Cardiac muscle cell (in vitro differentiated cells and primary cell): Measurements from ENCODE around the gene GJD4. TPM values are rescaled to one million over a fixed set of nuclear protein-coding genes. Genes with fewer than 3 reads are reported as not detected.

ENCODE experiments used
- DNase-seq, 2 donors: peaks; one replicate each; pipeline versions ENCODE4 v3.0.0 to v3.0.0-alpha.2; 2010 to 2017; ENCODE audit warnings: low read depth in 1 of 2, low spot score in 1 of 2
- H3K27ac ChIP-seq: fragments of 200-600 bp; sonication (generic); 2 replicates; pipeline ENCODE4 v1.5.1; 2016
- H3K27me3 ChIP-seq: fragments of 200-600 bp; sonication (generic); 2 replicates; pipeline ENCODE4 v1.6.0; 2016; ENCODE audit warnings: control low read depth
- H3K36me3 ChIP-seq: fragments of 200-600 bp; sonication (generic); 2 replicates; pipeline ENCODE4 v1.5.1; 2016; ENCODE audit warnings: control low read depth
- H3K4me1 ChIP-seq: fragments of 200-600 bp; sonication (generic); 2 replicates; pipeline ENCODE4 v1.8.1; 2017; ENCODE audit warnings: low read depth, mild to moderate bottlenecking, mixed run types
- H3K4me3 ChIP-seq: fragments of 200-600 bp; sonication (generic); 2 replicates; pipeline ENCODE4 v1.5.1; 2016; ENCODE audit warnings: mild to moderate bottlenecking
- H3K9me3 ChIP-seq: fragments of 200-600 bp; sonication (generic); 2 replicates; pipeline ENCODE4 v1.5.1; 2017; ENCODE audit warnings: low read depth, mild to moderate bottlenecking, control low read depth
- CTCF ChIP-seq: IDR thresholded peaks from 2 replicates; pipeline ENCODE4 v1.5.1; 2012; ENCODE audit warnings: low read depth, mild to moderate bottlenecking, low read length
- polyA plus RNA-seq: library from polyadenylated mRNA; unstranded; fragments of >200 nt; fragmentation: Nextera tagmentation; extraction: Ambion mirVana; gene quantifications from 2 replicates; pipeline ENCODE4 v1.2.1, GENCODE V29; 2016
- total RNA-seq: library from RNA; depleted of rRNA; stranded (reverse); fragments of >200 nt; gene quantifications from 2 replicates; pipeline ENCODE4 v1.2.3, GENCODE V29; 2016

Gene GJD4
- total and polyA plus RNA-seq, 2 experiments from 2014 or later, result 0.24 TPM; not detected in 1

- peak; percentile 75 to 81 for DNase-seq
- no peaks in the 10 kb centered on the region for H3K36me3 ChIP-seq
- no peak overlapping the region for H3K4me3 ChIP-seq
- H3K27me3 ChIP-seq, result no peaks in the 10 kb centered on the region
- no peak overlapping the region for H3K27ac ChIP-seq
- TF ChIP-seq CTCF, result peak; percentile 90
- no peaks in the 10 kb centered on the region for H3K9me3 ChIP-seq
- peaks cover 28% of the 10 kb centered on the region for H3K4me1 ChIP-seq
Measured at GRCh38 chr10:35635576-35635975, 30.4 kb downstream of the GJD4 start.

- Histone ChIP-seq H3K36me3 (no peaks in the 10 kb centered on the region), H3K27me3 (no peaks in the 10 kb centered on the region), H3K27ac (no peak overlapping the region), H3K9me3 (no peaks in the 10 kb centered on the region), H3K4me3 (peak overlapping the region; percentile 33), H3K4me1 (peaks cover 28% of the 10 kb centered on the region)
- TF ChIP-seq CTCF, result no peak
- DNase-seq, result no peak
Measured at GRCh38 chr10:35636956-35637355, 31.8 kb downstream of the GJD4 start.

- TF ChIP-seq CTCF, result no peak
- Histone ChIP-seq H3K4me3 (peak overlapping the region; percentile 33), H3K27ac (no peak overlapping the region), H3K36me3 (no peaks in the 10 kb centered on the region), H3K27me3 (no peaks in the 10 kb centered on the region), H3K9me3 (no peaks in the 10 kb centered on the region), H3K4me1 (peaks cover 28% of the 10 kb centered on the region)
- DNase-seq, result peak; percentile 6 to 65
Measured at GRCh38 chr10:35637462-35637861, 32.3 kb downstream of the GJD4 start.

GRCh38 chr10:35638101-35638500 is 33.0 kb downstream of the GJD4 start:
- peaks cover 28% of the 10 kb centered on the region for H3K4me1 ChIP-seq
- H3K36me3 ChIP-seq, result no peaks in the 10 kb centered on the region
- H3K4me3 ChIP-seq, result peak overlapping the region; percentile 33
- H3K9me3 ChIP-seq, result no peaks in the 10 kb centered on the region
- no peak for DNase-seq
- TF ChIP-seq CTCF, result no peak
- H3K27me3 ChIP-seq, result no peaks in the 10 kb centered on the region
- H3K27ac ChIP-seq, result no peak overlapping the region

- Histone ChIP-seq H3K4me3 (peak overlapping the region; percentile 52), H3K27me3 (peaks cover 1% of the 10 kb centered on the region), H3K36me3 (no peaks in the 10 kb centered on the region), H3K27ac (peak overlapping the region; percentile 9), H3K9me3 (no peaks in the 10 kb centered on the region), H3K4me1 (peaks cover 29% of the 10 kb centered on the region)
- no peak for TF ChIP-seq CTCF
- peak in 1 of 2 donors; percentile 60 for DNase-seq
Measured at GRCh38 chr10:35639021-35639727, 34.0 kb downstream of the GJD4 start.
